Erythroblast (primary cell): Measurements from ENCODE around the gene RRP36.

ENCODE experiments used
- DNase-seq, 2 experiments: peaks; one replicate each; lab custom pipeline; 2025; lab: John Stamatoyannopoulos, UW
- GATA1 ChIP-seq: IDR thresholded peaks from 2 replicates; pipeline ENCODE4 v1.6.1; 2011; ENCODE audit warnings: low read depth, mild to moderate bottlenecking, control low read depth, low read length, moderate library complexity
- POLR2A ChIP-seq: IDR thresholded peaks from 2 replicates; pipeline ENCODE4 v1.6.1; 2011; ENCODE audit warnings: mild to moderate bottlenecking, low read length

RRP36 gene

GRCh38 chr6:43021270-43022047 is at the start of gene RRP36:
TSS of gene RRP36 (plus strand) at chr6:43021623. CDS start at chr6:43021655, 32 bp downstream.
- DNase-seq = peak; percentile 73 to 77
- TF ChIP-seq GATA1 (no peak), POLR2A (peak; percentile 65)

DNA sequence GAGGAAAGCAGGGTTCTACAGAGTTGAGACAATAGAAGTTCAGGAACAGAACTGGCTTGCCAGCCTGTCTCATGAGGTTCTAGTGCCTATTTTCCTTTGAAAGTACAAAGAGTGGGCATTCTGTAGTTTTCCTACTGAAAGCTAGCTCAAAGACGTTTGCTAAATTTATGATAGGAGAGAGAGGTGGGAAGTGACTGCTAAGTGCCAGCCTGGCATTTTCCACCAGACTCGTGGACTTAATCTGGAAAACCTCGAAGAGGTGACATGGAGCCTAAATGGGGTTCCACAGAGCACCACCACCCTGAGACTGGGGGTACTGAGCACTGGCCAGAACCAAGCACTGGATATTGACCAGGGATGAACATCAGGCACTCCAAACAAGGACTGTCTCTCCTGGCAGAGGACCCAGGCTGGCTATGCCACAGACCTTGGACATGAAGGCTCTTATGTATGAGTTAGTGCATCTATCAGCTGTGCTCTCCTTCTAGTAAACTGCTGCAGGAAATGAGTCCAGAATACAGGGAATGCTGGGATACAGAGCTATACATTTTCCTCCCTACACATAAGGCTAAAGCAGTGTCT is 49.6 kb upstream of the RRP36 start:
- TF ChIP-seq GATA1 (no peak), POLR2A (no peak)
- no peak for DNase-seq

- DNase-seq = no peak
- no peak for TF ChIP-seq POLR2A
- no peak for TF ChIP-seq GATA1
Observed at GRCh38 chr6:42973926-42974325, 47.5 kb upstream of the RRP36 start.

DNA sequence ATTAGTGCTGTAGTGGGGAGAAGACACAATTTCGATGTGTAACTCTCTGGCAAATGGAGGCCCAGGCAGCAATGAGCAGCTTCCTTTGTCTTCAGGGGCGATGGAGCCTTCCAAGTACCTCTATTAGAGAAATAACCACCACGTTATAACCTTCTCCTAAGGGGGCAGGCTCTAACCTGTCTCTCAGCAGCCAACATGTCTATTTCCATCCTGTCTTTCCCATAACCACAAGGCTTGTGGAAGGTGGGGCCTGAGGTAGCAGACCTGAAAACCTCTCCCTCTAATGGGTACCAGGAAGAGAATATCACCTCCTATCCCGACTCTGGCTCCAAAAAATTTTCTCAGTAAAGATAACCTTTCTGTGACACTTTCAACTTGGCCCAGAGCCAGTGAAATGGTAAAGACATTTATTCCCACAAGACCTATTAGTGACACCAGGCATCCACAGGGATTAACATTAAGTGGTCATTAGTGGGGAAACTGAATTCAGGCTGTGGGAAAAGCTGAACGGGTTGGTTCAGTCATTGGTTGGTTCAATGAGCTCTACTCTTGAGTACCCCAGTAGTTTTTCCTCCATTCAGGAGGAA is 46.4 kb upstream of the RRP36 start:
- TF ChIP-seq POLR2A = peak; percentile 24
- no peak for TF ChIP-seq GATA1
- no peak for DNase-seq

DNA sequence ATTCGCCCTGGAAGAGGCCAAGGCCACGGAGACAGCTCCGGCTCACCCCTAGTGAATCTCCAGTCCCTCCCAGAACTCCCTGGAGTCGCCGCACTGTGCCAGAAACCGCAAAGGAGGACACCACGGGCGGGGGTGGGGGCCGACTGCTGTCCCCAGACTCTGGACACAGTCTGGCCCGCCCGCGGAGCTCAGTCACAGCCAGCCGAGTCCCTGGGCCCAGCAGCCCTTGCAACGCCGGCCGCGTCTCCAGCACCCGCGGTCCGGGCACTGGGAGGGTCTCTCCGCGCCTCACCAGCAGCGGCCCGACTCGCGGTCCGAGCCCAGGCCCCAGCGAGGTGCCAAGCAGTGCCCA is 43.0 kb upstream of the RRP36 start:
- TF ChIP-seq POLR2A = no peak
- TF ChIP-seq GATA1 = no peak
- peak; percentile 60 to 74 for DNase-seq

DNA sequence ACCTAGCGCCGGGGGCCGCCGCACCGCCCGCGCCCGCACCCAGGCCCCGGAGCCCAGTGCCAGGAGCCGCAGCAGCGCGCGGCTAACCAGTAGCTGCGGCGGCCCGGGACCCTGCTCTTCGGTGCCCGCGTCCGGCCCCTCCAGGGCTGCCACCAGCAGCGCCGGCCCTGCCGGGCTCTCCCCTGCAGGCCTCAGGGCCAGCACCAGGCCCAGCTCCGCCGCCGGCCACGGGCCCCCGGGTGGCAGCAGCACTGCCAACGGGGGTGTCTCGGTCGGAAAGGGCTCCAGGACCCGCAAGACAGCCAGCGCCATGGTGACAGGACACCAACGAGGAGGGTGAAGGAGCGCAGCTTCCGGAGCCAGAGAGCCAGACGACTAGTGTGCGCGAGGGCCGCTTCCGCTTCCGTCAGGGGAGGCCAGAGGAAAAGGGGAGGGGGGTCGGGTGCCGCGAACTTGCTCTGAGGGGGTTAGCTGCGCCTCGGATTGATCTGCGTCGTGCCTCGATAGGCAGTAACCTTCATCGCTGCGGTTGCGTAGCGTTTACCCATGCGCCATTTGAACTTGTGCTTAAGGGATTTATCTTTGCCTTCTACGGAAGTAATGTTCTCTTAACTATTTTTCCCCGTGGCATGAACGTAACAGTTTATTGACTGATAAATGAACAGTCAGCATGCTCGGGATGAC is 42.4 kb upstream of the RRP36 start, which contains the start of gene PEX6:
PEX6 (minus strand) TSS at position 343 of the 684 bp plus-strand sequence; CDS start at position 312, 31 bp downstream.
- peak; percentile 91 to 92 for DNase-seq
- peak; percentile 88 for TF ChIP-seq POLR2A
- TF ChIP-seq GATA1 = no peak

DNA sequence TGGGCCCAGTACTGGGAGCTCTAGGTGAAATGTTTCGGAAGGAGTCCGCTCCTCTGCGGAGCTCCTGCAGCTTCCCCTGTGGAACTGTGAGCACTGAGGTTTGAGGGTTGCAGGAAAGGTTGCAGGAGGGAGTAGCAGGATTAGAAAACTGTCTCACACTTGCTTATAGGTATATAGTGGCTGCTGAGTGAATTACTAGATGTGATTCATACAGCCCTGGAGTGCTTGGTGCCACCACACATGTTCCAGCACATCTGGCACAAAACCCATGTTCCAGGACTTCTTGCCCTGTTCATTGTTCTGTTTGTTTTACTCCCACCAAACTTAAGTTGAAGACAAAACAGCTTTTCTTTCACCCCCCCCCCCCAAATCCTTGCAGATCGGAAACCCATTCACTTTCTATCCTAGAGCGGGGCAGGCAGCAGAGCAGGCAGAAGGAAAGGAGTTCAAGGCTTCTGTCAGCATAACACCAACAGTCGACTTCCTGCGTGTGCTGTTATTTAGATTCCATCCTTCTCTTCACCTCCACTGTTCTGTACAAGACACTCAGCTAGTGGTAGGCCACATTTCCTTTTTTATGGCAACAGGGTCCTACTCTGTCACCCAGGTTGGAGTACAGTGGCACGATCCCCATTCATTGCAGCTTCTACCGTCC is 41.8 kb upstream of the RRP36 start:
- TF ChIP-seq POLR2A (peak; percentile 0), GATA1 (no peak)
- DNase-seq = no peak

- DNase-seq = no peak
- TF ChIP-seq GATA1 (no peak), POLR2A (no peak)
Observed at GRCh38 chr6:42981836-42982235, 39.6 kb upstream of the RRP36 start.

- TF ChIP-seq POLR2A (peak; percentile 90), GATA1 (no peak)
- DNase-seq = peak; percentile 98
Observed at GRCh38 chr6:42984001-42984923, 37.2 kb upstream of the RRP36 start, which contains the start of gene PPP2R5D. TSS of gene PPP2R5D (plus strand) at chr6:42984570. CDS start at chr6:42984678, 108 bp downstream.

- DNase-seq = peak; percentile 26 to 45
- TF ChIP-seq POLR2A = no peak
- no peak for TF ChIP-seq GATA1
Observed at GRCh38 chr6:42984924-42985475, 36.4 kb upstream of the RRP36 start.

GRCh38 chr6:42987533-42988451 is 33.6 kb upstream of the RRP36 start:
- peak; percentile 30 to 53 for DNase-seq
- TF ChIP-seq POLR2A = no peak
- TF ChIP-seq GATA1 = no peak
